Fibroblast of lung (primary cell): ENCODE measurements around the gene SIN3B. TPM values are rescaled to one million over a fixed set of nuclear protein-coding genes. Genes with fewer than 3 reads are reported as not detected.

ENCODE experiments used
- DNase-seq, 2 donors: peaks; one replicate each; pipeline versions ENCODE4 v3.0.0 to v3.0.0-alpha.2; 2010; ENCODE audit warnings: low read depth in 2 of 2
- H2AFZ ChIP-seq: 2 replicates; pipeline ENCODE4 v1.5.1; 2012; ENCODE audit warnings: low read length, control low read depth, inconsistent platforms
- H3K27ac ChIP-seq: 2 replicates; pipeline ENCODE4 v1.5.1; 2011; ENCODE audit warnings: low read length, control low read depth; ENCODE audit not compliant: insufficient read depth
- H3K27me3 ChIP-seq: 2 replicates; pipeline ENCODE4 v1.5.1; 2011; ENCODE audit warnings: mild to moderate bottlenecking, low read length; ENCODE audit not compliant: control insufficient read depth, insufficient read depth
- H3K36me3 ChIP-seq: 2 replicates; pipeline ENCODE4 v1.5.1; 2011; ENCODE audit warnings: low read length; ENCODE audit not compliant: control insufficient read depth, insufficient read depth
- H3K4me1 ChIP-seq: 2 replicates; pipeline ENCODE4 v1.5.1; 2011; ENCODE audit warnings: low read length; ENCODE audit not compliant: control insufficient read depth, insufficient read depth; ENCODE audit errors: extremely low read depth
- H3K4me2 ChIP-seq: 2 replicates; pipeline ENCODE4 v1.5.1; 2011; ENCODE audit warnings: low read length, control low read depth; ENCODE audit not compliant: insufficient read depth; ENCODE audit errors: extremely low read depth
- H3K4me3 ChIP-seq, 4 experiments: fragments of 200-600 bp in 1 of 4; sonication (generic) in 1 of 4; replicated peaks in 1 of 4; 2 replicates each; pipeline ENCODE4 v1.5.1; 2011 to 2016; ENCODE audit warnings: low read length in 4 of 4, low read depth in 3 of 4, mild to moderate bottlenecking in 3 of 4, control low read depth in 2 of 4, inconsistent platforms in 1 of 4, mixed read lengths in 1 of 4; ENCODE audit not compliant: insufficient read depth in 1 of 4; ENCODE audit errors: control extremely low read depth in 1 of 4
- H3K79me2 ChIP-seq: 2 replicates; pipeline ENCODE4 v1.5.1; 2012; ENCODE audit warnings: mild to moderate bottlenecking, low read length, inconsistent platforms; ENCODE audit not compliant: control insufficient read depth, insufficient read depth
- H3K9ac ChIP-seq: 2 replicates; pipeline ENCODE4 v1.5.1; 2011; ENCODE audit warnings: mild to moderate bottlenecking, low read length, control low read depth; ENCODE audit not compliant: insufficient read depth
- H3K9me3 ChIP-seq: 2 replicates; pipeline ENCODE4 v1.5.1; 2012; ENCODE audit warnings: low read depth, low read length; ENCODE audit not compliant: control insufficient read depth, insufficient read depth
- H4K20me1 ChIP-seq: 2 replicates; pipeline ENCODE4 v1.5.1; 2011; ENCODE audit warnings: low read length; ENCODE audit not compliant: control insufficient read depth, insufficient read depth; ENCODE audit errors: extremely low read depth
- CTCF ChIP-seq, 2 donors: IDR thresholded peaks in 1 of 2; conservative IDR thresholded peaks in 1 of 2; 1 replicate in 1 of 2; 2 replicates in 1 of 2; pipeline ENCODE4 v1.5.1; 2011 to 2012; ENCODE audit warnings: low read length in 2 of 2, control low read depth in 1 of 2, inconsistent platforms in 1 of 2, low read depth in 1 of 2, mild to moderate bottlenecking in 1 of 2
- EZH2 ChIP-seq: IDR thresholded peaks from 2 replicates; pipeline ENCODE4 v1.5.1; 2012; ENCODE audit warnings: low read length, control low read depth, mild to moderate bottlenecking; ENCODE audit errors: missing control alignments
- polyA plus RNA-seq, 2 donors: library from polyadenylated mRNA; depleted of rRNA in 1 of 2; stranded (reverse) in 1 of 2; unstranded in 1 of 2; fragments of >200 nt; gene quantifications; 2 replicates each; pipeline ENCODE4 v1.2.1, GENCODE V29; 2011 to 2012; ENCODE audit warnings: missing spikeins in 1 of 2
- total RNA-seq: library from RNA; depleted of rRNA; stranded (reverse); fragments of >200 nt; gene quantifications from 2 replicates; pipeline ENCODE4 v1.2.1, GENCODE V29; 2014

The SIN3B gene
- total and polyA plus RNA-seq, 2 donors (not counting 1 experiment from before 2014, with no cell fraction given): 14.9 to 32.9 TPM

GRCh38 chr19:16790051-16790450 lies 39.1 kb upstream of the SIN3B start:
- Histone ChIP-seq H3K4me1 (no peaks in the 10 kb centered on the region), H4K20me1 (no peaks in the 10 kb centered on the region), H3K36me3 (no peaks in the 10 kb centered on the region), H3K9me3 (no peaks in the 10 kb centered on the region), H3K27me3 (no peaks in the 10 kb centered on the region), H2AFZ (no peak overlapping the region), H3K79me2 (no peaks in the 10 kb centered on the region), H3K27ac (no peak overlapping the region), H3K9ac (no peak overlapping the region), H3K4me3 (no peak overlapping the region), H3K4me2 (no peak overlapping the region)
- no peak for DNase-seq
- TF ChIP-seq EZH2 (no peak), CTCF (conservative IDR thresholded peaks at IDR 0.05 in 1 of 2, IDR thresholded peaks at IDR 0.05 in 1 of 2; ENCODE audit: low read depth in 1 of 2, low read length in 2 of 2) (no peak)

- Histone ChIP-seq H3K4me2 (no peak overlapping the region), H4K20me1 (no peaks in the 10 kb centered on the region), H2AFZ (no peak overlapping the region), H3K36me3 (no peaks in the 10 kb centered on the region), H3K27ac (no peak overlapping the region), H3K9ac (no peak overlapping the region), H3K79me2 (no peaks in the 10 kb centered on the region), H3K4me1 (no peaks in the 10 kb centered on the region), H3K4me3 (no peak overlapping the region), H3K27me3 (no peaks in the 10 kb centered on the region), H3K9me3 (no peaks in the 10 kb centered on the region)
- TF ChIP-seq CTCF (conservative IDR thresholded peaks at IDR 0.05 in 1 of 2, IDR thresholded peaks at IDR 0.05 in 1 of 2; ENCODE audit: low read depth in 1 of 2, low read length in 2 of 2): no peak
- no peak for TF ChIP-seq EZH2
- DNase-seq: no peak
Observed at GRCh38 chr19:16791942-16792341, 37.3 kb upstream of the SIN3B start.

GRCh38 chr19:16794456-16795441 lies 34.4 kb upstream of the SIN3B start:
- no peaks in the 10 kb centered on the region for H3K79me2 ChIP-seq
- H3K4me3 ChIP-seq: no peak overlapping the region
- no peaks in the 10 kb centered on the region for H3K4me1 ChIP-seq
- H4K20me1 ChIP-seq: no peaks in the 10 kb centered on the region
- H3K4me2 ChIP-seq: no peak overlapping the region
- no peak overlapping the region for H3K9ac ChIP-seq
- no peaks in the 10 kb centered on the region for H3K27me3 ChIP-seq
- no peak for DNase-seq
- no peak overlapping the region for H3K27ac ChIP-seq
- TF ChIP-seq EZH2: no peak
- TF ChIP-seq CTCF (conservative IDR thresholded peaks at IDR 0.05 in 1 of 2, IDR thresholded peaks at IDR 0.05 in 1 of 2; ENCODE audit: low read depth in 1 of 2, low read length in 2 of 2): no peak
- no peaks in the 10 kb centered on the region for H3K9me3 ChIP-seq
- H3K36me3 ChIP-seq: no peaks in the 10 kb centered on the region
- no peak overlapping the region for H2AFZ ChIP-seq
